ENCODE measurements around the gene PRSS21.

GRCh38 chr16:2786826-2787151, 30.2 kb upstream of the PRSS21 start:
- TF ChIP-seq CTCF (tag by site-specific recombination; IDR thresholded peaks at IDR 0.05) (no peak), ZNF302 (tag by site-specific recombination; IDR thresholded peaks at IDR 0.05; ENCODE audit: low read depth) (no peak)
